GM12878 (cell line): ENCODE results near the gene ACSL1.

Experiments used
- FOXK2 ChIP-seq: fragments of 450-650 bp; IDR thresholded peaks from 2 replicates; pipeline ENCODE4 v1.6.1; 2017; ENCODE audit warnings: mild to moderate bottlenecking, moderate library complexity
- JUNB ChIP-seq: IDR thresholded peaks from 2 replicates; pipeline ENCODE4 v1.6.1; 2016; ENCODE audit warnings: antibody characterized with exemption, mild to moderate bottlenecking
- PAX5 ChIP-seq: IDR thresholded peaks from 2 replicates; pipeline ENCODE4 v1.6.1; 2011; ENCODE audit warnings: low read depth, low read length, borderline replicate concordance
- POLR2AphosphoS5 ChIP-seq: IDR thresholded peaks from 2 replicates; pipeline ENCODE4 v1.6.1; 2011; ENCODE audit warnings: mild to moderate bottlenecking, low read length, inconsistent platforms
- SMAD1 ChIP-seq: fragments of 450-650 bp; IDR thresholded peaks from 2 replicates; pipeline ENCODE4 v1.6.1; 2018; ENCODE audit warnings: mild to moderate bottlenecking, low read depth; ENCODE audit not compliant: partially characterized antibody
- TF ChIP-seq, protein P1 (sequence below): IDR thresholded peaks from 2 replicates; pipeline ENCODE4 v1.6.1; 2012; ENCODE audit warnings: low read depth, low read length, improper control_type of control experiment

DNA sequence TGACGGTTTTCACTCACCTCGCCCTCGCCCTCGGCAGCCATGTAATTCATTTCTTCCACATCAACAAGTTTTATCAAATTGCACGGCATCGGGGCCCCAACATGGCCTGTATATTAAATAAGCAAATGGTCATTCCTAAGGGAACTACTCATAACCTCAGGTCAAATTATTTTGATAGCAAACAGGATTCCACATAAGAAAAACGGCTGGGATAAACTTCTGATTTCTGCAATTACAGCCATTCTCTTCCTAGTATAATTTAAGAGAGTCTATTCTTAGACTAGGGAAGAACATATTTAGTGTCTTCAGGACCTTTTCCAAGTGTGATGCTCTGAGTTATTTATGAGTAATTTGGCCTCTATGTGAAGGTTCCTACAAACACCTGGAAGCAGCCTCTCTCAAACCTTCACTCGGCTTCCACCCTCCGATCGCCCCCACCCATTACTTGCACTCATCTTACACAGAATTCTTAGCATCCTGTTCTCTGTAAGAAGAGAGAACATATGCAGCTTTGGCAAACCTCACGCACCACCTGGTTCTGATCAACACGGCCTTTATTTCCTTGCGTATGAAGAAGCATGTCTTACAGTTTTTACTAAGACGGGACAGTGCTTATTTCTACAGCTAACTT, 62.5 kb downstream of the ACSL1 start:
- no peak for TF ChIP-seq PAX5
- TF ChIP-seq SMAD1, result no peak
- no peak for TF ChIP-seq POLR2AphosphoS5
- TF ChIP-seq JUNB, result no peak
- TF ChIP-seq, protein P1, sequence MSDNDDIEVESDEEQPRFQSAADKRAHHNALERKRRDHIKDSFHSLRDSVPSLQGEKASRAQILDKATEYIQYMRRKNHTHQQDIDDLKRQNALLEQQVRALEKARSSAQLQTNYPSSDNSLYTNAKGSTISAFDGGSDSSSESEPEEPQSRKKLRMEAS, result no peak
- TF ChIP-seq FOXK2, result no peak
